HCT116 (cell line): Measurements from ENCODE around the gene WDR33. TPM values are rescaled to one million over a fixed set of nuclear protein-coding genes. Genes with fewer than 3 reads are reported as not detected.

Source experiments
- ATAC-seq: fragments of 200-7000 bp; cut with Tn5 transposase; 2 replicates; pipeline ENCODE4 v1.9.1; 2020; ENCODE audit warnings: mild to moderate bottlenecking, moderate library complexity
- BruUV-seq: library from RNA; stranded (reverse); fragments of 400-500 nt; replicated peaks from 2 replicates; lab custom pipeline; 2021; lab: Mats Ljungman, UMichigan
- CTCF ChIA-PET: fragments of 300-600 bp; sonication (Branson Sonifier 250); formaldehyde crosslinking; loops from one replicate; lab custom pipeline; 2021; ENCODE audit warnings: antibody characterized with exemption; lab: Charles Lee
- POLR2A ChIA-PET: fragments of 300-600, 350-600 bp; sonication (Branson Sonifier 250); formaldehyde crosslinking; loops from one replicate; lab custom pipeline; 2021; ENCODE audit warnings: antibody characterized with exemption; lab: Charles Lee
- RAD21 ChIA-PET, 2 experiments: fragments of 300-600 bp; sonication (Branson Sonifier 250); formaldehyde crosslinking; loops; one replicate each; lab custom pipeline; 2023; ENCODE audit warnings: low total read pairs in 2 of 2; ENCODE audit not compliant: uncharacterized antibody in 2 of 2, unreplicated experiment in 2 of 2, low non-redundant PET in 1 of 2; lab: Charles Lee
- DNase-seq: peaks from one replicate; pipeline ENCODE4 v3.0.0-alpha.2; 2010; ENCODE audit warnings: low read depth, low spot score
- H2AFZ ChIP-seq: fragments of 200-600 bp; shearing (Covaris generic), sonication (generic); 2 replicates; pipeline ENCODE4 v1.6.1; 2017; ENCODE audit warnings: low read depth, mixed run types, mixed read lengths, antibody characterized with exemption, low read length; ENCODE audit not compliant: poor library complexity, severe bottlenecking
- H3K27ac ChIP-seq: 2 replicates; pipeline ENCODE4 v1.5.1; 2012; ENCODE audit warnings: low read depth, low read length
- H3K27me3 ChIP-seq: fragments of 200-600 bp; sonication (generic); 2 replicates; pipeline ENCODE4 v1.6.1; 2016; ENCODE audit warnings: mixed run types, low read length, mixed read lengths; ENCODE audit not compliant: insufficient read depth
- H3K36me3 ChIP-seq, 2 experiments: fragments of 200-500 bp in 1 of 2; fragments of 200-600 bp in 1 of 2; sonication (Bioruptor generic) in 1 of 2; sonication (generic) in 1 of 2; 2 replicates each; pipeline versions ENCODE4 v1.5.1 to v1.6.1; 2014 to 2016; ENCODE audit warnings: low read length in 2 of 2, inconsistent platforms in 1 of 2, mixed read lengths in 1 of 2, mixed run types in 1 of 2; ENCODE audit not compliant: insufficient read depth in 2 of 2, control insufficient read depth in 1 of 2
- H3K4me1 ChIP-seq, 2 experiments: fragments of 200-600 bp in 1 of 2; sonication (generic) in 1 of 2; 2 replicates each; pipeline versions ENCODE4 v1.5.1 to v1.6.1; 2012 to 2017; ENCODE audit warnings: low read length in 2 of 2, inconsistent platforms in 1 of 2, mild to moderate bottlenecking in 1 of 2, mixed read lengths in 1 of 2, mixed run types in 1 of 2, moderate library complexity in 1 of 2; ENCODE audit not compliant: insufficient read depth in 2 of 2, control insufficient read depth in 1 of 2
- H3K4me2 ChIP-seq: fragments of 200-600 bp; sonication (generic); 2 replicates; pipeline ENCODE4 v1.6.1; 2017; ENCODE audit warnings: mixed run types, low read length, mixed read lengths
- H3K4me3 ChIP-seq, 2 experiments: fragments of 200-600 bp in 1 of 2; sonication (generic) in 1 of 2; replicated peaks in 1 of 2; 2 replicates each; pipeline ENCODE4 v1.5.1; 2011 to 2016; ENCODE audit warnings: low read length in 2 of 2, control low read depth in 1 of 2, low read depth in 1 of 2, mild to moderate bottlenecking in 1 of 2, mixed read lengths in 1 of 2, mixed run types in 1 of 2
- H3K79me2 ChIP-seq: fragments of 200-600 bp; sonication (generic); 2 replicates; pipeline ENCODE4 v1.6.1; 2017; ENCODE audit warnings: mild to moderate bottlenecking, mixed run types, low read length, moderate library complexity, mixed read lengths; ENCODE audit not compliant: insufficient read depth
- H3K9ac ChIP-seq: fragments of 200-600 bp; sonication (generic); 2 replicates; pipeline ENCODE4 v1.6.1; 2016; ENCODE audit warnings: low read length, mixed read lengths
- H3K9me2 ChIP-seq: fragments of 200-600 bp; sonication (generic), shearing (Covaris generic); 2 replicates; pipeline ENCODE4 v1.6.1; 2017; ENCODE audit warnings: mixed run types, mild to moderate bottlenecking, moderate library complexity; ENCODE audit not compliant: insufficient read depth
- H3K9me3 ChIP-seq, 2 experiments: fragments of 200-500 bp in 1 of 2; fragments of 200-600 bp in 1 of 2; sonication (Bioruptor generic) in 1 of 2; sonication (generic) in 1 of 2; 2 replicates each; pipeline ENCODE4 v1.6.1; 2014 to 2017; ENCODE audit warnings: low read length in 2 of 2, mixed read lengths in 2 of 2, inconsistent platforms in 1 of 2, low read depth in 1 of 2, mild to moderate bottlenecking in 1 of 2, mixed run types in 1 of 2, moderate library complexity in 1 of 2; ENCODE audit not compliant: control insufficient read depth in 1 of 2, insufficient read depth in 1 of 2
- H4K20me1 ChIP-seq: fragments of 200-600 bp; sonication (generic), shearing (Covaris generic); 2 replicates; pipeline ENCODE4 v1.6.1; 2017; ENCODE audit warnings: mixed run types, mild to moderate bottlenecking, moderate library complexity; ENCODE audit not compliant: insufficient read depth
- CBX3 ChIP-seq: IDR thresholded peaks from 2 replicates; pipeline ENCODE4 v1.6.1; 2012; ENCODE audit warnings: low read depth
- CEBPB ChIP-seq: IDR thresholded peaks from 2 replicates; pipeline ENCODE4 v1.6.1; 2012; ENCODE audit warnings: low read depth
- EGR1 ChIP-seq: IDR thresholded peaks from 2 replicates; pipeline ENCODE4 v1.6.1; 2012; ENCODE audit warnings: low read depth
- ELF1 ChIP-seq: IDR thresholded peaks from 2 replicates; pipeline ENCODE4 v1.6.1; 2012; ENCODE audit warnings: low read depth, borderline replicate concordance
- EZH2 ChIP-seq: fragments of 200-600 bp; sonication (generic); IDR thresholded peaks from 2 replicates; pipeline ENCODE4 v1.6.1; 2017; ENCODE audit warnings: antibody characterized with exemption, mixed run types
- EZH2phosphoT487 ChIP-seq: fragments of 200-600 bp; IDR thresholded peaks from 2 replicates; pipeline ENCODE4 v1.6.1; 2018; ENCODE audit warnings: antibody characterized with exemption, borderline replicate concordance
- FOSL1 ChIP-seq: IDR thresholded peaks from 2 replicates; pipeline ENCODE4 v1.6.1; 2012; ENCODE audit warnings: low read depth
- MAX ChIP-seq: IDR thresholded peaks from 2 replicates; pipeline ENCODE4 v1.6.1; 2012
- POLR2A ChIP-seq: IDR thresholded peaks from 2 replicates; pipeline ENCODE4 v1.7.0; 2011; ENCODE audit warnings: borderline replicate concordance; ENCODE audit not compliant: insufficient read depth, insufficient read length; ENCODE audit errors: extremely low read depth
- POLR2AphosphoS5 ChIP-seq: IDR thresholded peaks from 2 replicates; pipeline ENCODE4 v1.6.1; 2011; ENCODE audit warnings: mild to moderate bottlenecking, low read depth, low read length, moderate library complexity
- RAD21 ChIP-seq: IDR thresholded peaks from 2 replicates; pipeline ENCODE4 v1.6.1; 2012; ENCODE audit warnings: low read depth, mild to moderate bottlenecking
- SIN3A ChIP-seq: IDR thresholded peaks from 2 replicates; pipeline ENCODE4 v1.6.1; 2012; ENCODE audit warnings: low read depth
- SP1 ChIP-seq: IDR thresholded peaks from 2 replicates; pipeline ENCODE4 v1.6.1; 2012; ENCODE audit warnings: low read depth
- SRF ChIP-seq: IDR thresholded peaks from 2 replicates; pipeline ENCODE4 v1.6.1; 2012; ENCODE audit warnings: low read depth
- TCF7L2 ChIP-seq: IDR thresholded peaks from 2 replicates; pipeline ENCODE4 v1.7.0; 2011; ENCODE audit warnings: borderline replicate concordance, inconsistent platforms; ENCODE audit not compliant: insufficient read depth, insufficient read length; ENCODE audit errors: extremely low read depth
- ZFX ChIP-seq: fragments of 450-650 bp; IDR thresholded peaks from 2 replicates; pipeline ENCODE4 v1.6.1; 2017
- ZNF274 ChIP-seq: fragments of 200-500 bp; sonication (Bioruptor generic); IDR thresholded peaks from 2 replicates; pipeline ENCODE4 v1.6.1; 2014; ENCODE audit warnings: mild to moderate bottlenecking, low read depth, low read length, inconsistent platforms
- intact Hi-C: fragments of 100-400 bp; cut with micrococcal nuclease; formaldehyde crosslinking; loops from 2 replicates; pipeline ENCODE4 v1.10.0; 2022
- total RNA-seq: library from RNA; stranded (reverse); gene quantifications from one replicate; pipeline ENCODE4 v1.2.1, GENCODE V29; 2021; ENCODE audit not compliant: unreplicated experiment
- TF ChIP-seq, protein P1 (sequence below), 3 experiments: fragments of 200-600 bp in 1 of 3; sonication (generic) in 1 of 3; IDR thresholded peaks in 2 of 3; conservative IDR thresholded peaks in 1 of 3; 2 replicates each; pipeline ENCODE4 v1.5.1; 2012 to 2017; ENCODE audit warnings: low read depth in 2 of 3, low read length in 2 of 3, antibody characterized with exemption in 1 of 3, borderline replicate concordance in 1 of 3, control low read depth in 1 of 3, mild to moderate bottlenecking in 1 of 3, mixed read lengths in 1 of 3, mixed run types in 1 of 3, moderate library complexity in 1 of 3; ENCODE audit not compliant: insufficient read depth in 1 of 3
- TF ChIP-seq, protein P2 (sequence below): IDR thresholded peaks from 2 replicates; pipeline ENCODE4 v1.6.1; 2012
- TF ChIP-seq, protein P3 (sequence below): IDR thresholded peaks from 2 replicates; pipeline ENCODE4 v1.6.1; 2011; ENCODE audit warnings: mild to moderate bottlenecking, low read length, moderate library complexity; ENCODE audit not compliant: insufficient replicate concordance; ENCODE audit errors: extremely low read depth

WDR33 gene
- total RNA-seq, 1 experiment from 2014 or later: 52.5 TPM

DNA sequence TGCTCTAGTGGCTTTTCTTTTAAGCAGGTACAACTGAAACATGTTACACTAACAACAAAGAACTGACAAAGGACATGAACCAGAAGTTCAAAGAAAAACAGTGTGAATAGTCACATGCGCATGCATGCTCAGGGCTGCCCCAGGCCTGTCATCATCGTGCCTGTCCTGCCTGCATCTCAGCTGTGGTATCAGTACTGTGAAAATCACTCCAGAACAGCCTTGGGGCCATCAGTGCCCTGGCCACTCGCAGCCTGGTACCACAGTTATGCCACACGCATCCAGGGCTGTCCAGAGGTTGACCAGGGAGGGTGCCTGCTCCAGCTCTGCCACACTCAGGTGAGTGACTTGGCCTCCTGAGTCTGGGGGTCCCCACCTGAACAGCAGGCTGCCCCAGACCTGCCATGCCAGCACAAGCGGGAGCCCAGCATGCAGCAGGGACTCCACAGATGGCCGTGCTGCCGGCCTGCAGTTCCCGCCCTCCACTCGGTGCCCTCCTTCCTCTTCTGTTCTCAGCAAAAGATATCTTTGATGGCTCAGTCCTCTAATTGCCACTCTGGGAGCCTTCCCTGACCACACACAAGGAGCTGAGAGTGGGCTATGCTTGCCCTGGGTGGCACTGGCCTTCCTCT, 147.9 kb downstream of the WDR33 start:
- Histone ChIP-seq H2AFZ (no peak overlapping the region), H4K20me1 (no peaks in the 10 kb centered on the region), H3K4me3 (no peak overlapping the region), H3K9ac (no peak overlapping the region), H3K4me1 (peaks cover 0 to 8% of the 10 kb centered on the region in 2 experiments; a peak in 1 of 4 replicates), H3K9me3 (no peaks in the 10 kb centered on the region; a peak in 1 of 4 replicates), H3K79me2 (no peaks in the 10 kb centered on the region), H3K9me2 (no peaks in the 10 kb centered on the region), H3K36me3 (no peaks in the 10 kb centered on the region), H3K27ac (no peak overlapping the region), H3K27me3 (no peaks in the 10 kb centered on the region), H3K4me2 (no peak overlapping the region)
- RAD21 ChIA-PET: no interaction called here
- CTCF ChIA-PET: no interaction called here
- DNase-seq (no peak), ATAC-seq (no peak)
- BruUV-seq: no TSS peak
- intact Hi-C loops: no loop called here
- POLR2A ChIA-PET: no interaction called here
- no peak for TF ChIP-seq CBX3
- TF ChIP-seq EGR1: no peak
- TF ChIP-seq, protein P1, sequence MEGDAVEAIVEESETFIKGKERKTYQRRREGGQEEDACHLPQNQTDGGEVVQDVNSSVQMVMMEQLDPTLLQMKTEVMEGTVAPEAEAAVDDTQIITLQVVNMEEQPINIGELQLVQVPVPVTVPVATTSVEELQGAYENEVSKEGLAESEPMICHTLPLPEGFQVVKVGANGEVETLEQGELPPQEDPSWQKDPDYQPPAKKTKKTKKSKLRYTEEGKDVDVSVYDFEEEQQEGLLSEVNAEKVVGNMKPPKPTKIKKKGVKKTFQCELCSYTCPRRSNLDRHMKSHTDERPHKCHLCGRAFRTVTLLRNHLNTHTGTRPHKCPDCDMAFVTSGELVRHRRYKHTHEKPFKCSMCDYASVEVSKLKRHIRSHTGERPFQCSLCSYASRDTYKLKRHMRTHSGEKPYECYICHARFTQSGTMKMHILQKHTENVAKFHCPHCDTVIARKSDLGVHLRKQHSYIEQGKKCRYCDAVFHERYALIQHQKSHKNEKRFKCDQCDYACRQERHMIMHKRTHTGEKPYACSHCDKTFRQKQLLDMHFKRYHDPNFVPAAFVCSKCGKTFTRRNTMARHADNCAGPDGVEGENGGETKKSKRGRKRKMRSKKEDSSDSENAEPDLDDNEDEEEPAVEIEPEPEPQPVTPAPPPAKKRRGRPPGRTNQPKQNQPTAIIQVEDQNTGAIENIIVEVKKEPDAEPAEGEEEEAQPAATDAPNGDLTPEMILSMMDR (IDR thresholded peaks at IDR 0.05 in 2 of 3, conservative IDR thresholded peaks at IDR 0.05 in 1 of 3; ENCODE audit: borderline replicate concordance in 1 of 3, insufficient read depth in 1 of 3, low read depth in 2 of 3, low read length in 2 of 3): no peak
- TF ChIP-seq POLR2AphosphoS5: no peak
- no peak for TF ChIP-seq SIN3A
- TF ChIP-seq ELF1: no peak
- TF ChIP-seq ZNF274: no peak
- TF ChIP-seq CEBPB: no peak
- TF ChIP-seq FOSL1: no peak
- no peak for TF ChIP-seq SP1
- TF ChIP-seq EZH2phosphoT487: no peak
- TF ChIP-seq, protein P2, sequence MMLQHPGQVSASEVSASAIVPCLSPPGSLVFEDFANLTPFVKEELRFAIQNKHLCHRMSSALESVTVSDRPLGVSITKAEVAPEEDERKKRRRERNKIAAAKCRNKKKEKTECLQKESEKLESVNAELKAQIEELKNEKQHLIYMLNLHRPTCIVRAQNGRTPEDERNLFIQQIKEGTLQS: no peak
- TF ChIP-seq SRF: no peak
- TF ChIP-seq, protein P3, sequence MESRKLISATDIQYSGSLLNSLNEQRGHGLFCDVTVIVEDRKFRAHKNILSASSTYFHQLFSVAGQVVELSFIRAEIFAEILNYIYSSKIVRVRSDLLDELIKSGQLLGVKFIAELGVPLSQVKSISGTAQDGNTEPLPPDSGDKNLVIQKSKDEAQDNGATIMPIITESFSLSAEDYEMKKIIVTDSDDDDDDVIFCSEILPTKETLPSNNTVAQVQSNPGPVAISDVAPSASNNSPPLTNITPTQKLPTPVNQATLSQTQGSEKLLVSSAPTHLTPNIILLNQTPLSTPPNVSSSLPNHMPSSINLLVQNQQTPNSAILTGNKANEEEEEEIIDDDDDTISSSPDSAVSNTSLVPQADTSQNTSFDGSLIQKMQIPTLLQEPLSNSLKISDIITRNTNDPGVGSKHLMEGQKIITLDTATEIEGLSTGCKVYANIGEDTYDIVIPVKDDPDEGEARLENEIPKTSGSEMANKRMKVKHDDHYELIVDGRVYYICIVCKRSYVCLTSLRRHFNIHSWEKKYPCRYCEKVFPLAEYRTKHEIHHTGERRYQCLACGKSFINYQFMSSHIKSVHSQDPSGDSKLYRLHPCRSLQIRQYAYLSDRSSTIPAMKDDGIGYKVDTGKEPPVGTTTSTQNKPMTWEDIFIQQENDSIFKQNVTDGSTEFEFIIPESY: no peak
- TF ChIP-seq MAX: no peak
- TF ChIP-seq ZFX: no peak
- TF ChIP-seq TCF7L2: no peak
- no peak for TF ChIP-seq POLR2A
- no peak for TF ChIP-seq RAD21
- TF ChIP-seq EZH2: no peak
